MCF 10A (cell line): Measurements from ENCODE around the gene SEC63. TPM values are rescaled to one million over a fixed set of nuclear protein-coding genes. Genes with fewer than 3 reads are reported as not detected.

Experiments
- BruUV-seq: library from RNA; stranded (reverse); fragments of 400-500 nt; replicated peaks from 2 replicates; lab custom pipeline; 2021; lab: Mats Ljungman, UMichigan
- CTCF ChIA-PET: fragments of 300-600 bp; sonication (Branson Sonifier 250); formaldehyde crosslinking; extraction: SDS; loops from one replicate; lab custom pipeline; 2021; ENCODE audit warnings: antibody characterized with exemption, inconsistent platforms; lab: Yijun Ruan, JAX
- POLR2A ChIA-PET: fragments of 300-600, 350-650 bp; sonication (Branson Sonifier 250); formaldehyde crosslinking; extraction: SDS; loops from one replicate; lab custom pipeline; 2020; ENCODE audit warnings: antibody characterized with exemption, inconsistent platforms; lab: Yijun Ruan, JAX
- DNase-seq: peaks from one replicate; pipeline ENCODE4 v3.0.0-alpha.2; 2018; ENCODE audit not compliant: unreplicated experiment
- H3K27ac Mint-ChIP-seq: one replicate; pipeline ENCODE4 v1.8.0; 2022; ENCODE audit warnings: mild to moderate bottlenecking, low read depth, mixed read lengths; ENCODE audit not compliant: unreplicated experiment
- H3K27me3 Mint-ChIP-seq: one replicate; pipeline ENCODE4 v1.8.0; 2022; ENCODE audit warnings: mixed read lengths; ENCODE audit not compliant: insufficient read depth, unreplicated experiment
- H3K36me3 Mint-ChIP-seq: one replicate; pipeline ENCODE4 v1.8.0; 2022; ENCODE audit warnings: mild to moderate bottlenecking, moderate library complexity, mixed read lengths; ENCODE audit not compliant: insufficient read depth, unreplicated experiment
- H3K4me1 Mint-ChIP-seq: one replicate; pipeline ENCODE4 v1.8.0; 2022; ENCODE audit warnings: mixed read lengths; ENCODE audit not compliant: insufficient read depth, unreplicated experiment
- H3K4me3 Mint-ChIP-seq: one replicate; pipeline ENCODE4 v1.8.0; 2022; ENCODE audit warnings: mild to moderate bottlenecking, moderate library complexity, mixed read lengths; ENCODE audit not compliant: unreplicated experiment
- H3K9me3 Mint-ChIP-seq: one replicate; pipeline ENCODE4 v1.8.0; 2022; ENCODE audit warnings: mixed read lengths; ENCODE audit not compliant: unreplicated experiment
- CTCF ChIP-seq: fragments of 200-600 bp; IDR thresholded peaks from one replicate; pipeline ENCODE4 v1.8.0; 2022; ENCODE audit warnings: antibody characterized with exemption, mild to moderate bottlenecking; ENCODE audit not compliant: unreplicated experiment
- intact Hi-C: fragments of 100-400 bp; cut with micrococcal nuclease; formaldehyde crosslinking; loops from 2 replicates; pipeline ENCODE4 v1.14.1; 2022
- total RNA-seq: library from RNA; stranded (reverse); gene quantifications from 2 replicates; pipeline ENCODE4 v1.2.3, GENCODE V29; 2022

The SEC63 gene
- total RNA-seq, 1 experiment from 2014 or later, result 204 TPM

- Mint-ChIP-seq H3K27ac (no peak overlapping the region), H3K4me1 (no peaks in the 10 kb centered on the region), H3K27me3 (no peaks in the 10 kb centered on the region), H3K9me3 (no peaks in the 10 kb centered on the region), H3K4me3 (no peak overlapping the region), H3K36me3 (no peaks in the 10 kb centered on the region)
- CTCF ChIA-PET, result interaction anchor here (1.7 kb wide), 1 partner anchor 21 kb away, joined by 6 read pairs; no protein-coding TSS in a partner anchor
- TF ChIP-seq CTCF, result no peak
- BruUV-seq, result no TSS peak
- no peak for DNase-seq
- POLR2A ChIA-PET, result interaction anchor here (0.7 kb wide), 1 partner anchor 119 kb away, joined by 3 read pairs; no protein-coding TSS in a partner anchor
- intact Hi-C loops, result no loop called here
These were observed 130.5 kb downstream of the SEC63 start for GRCh38 chr6:107827541-107827940.

- POLR2A ChIA-PET, result interaction anchor here (0.6 to 0.8 kb wide), 2 partner anchors 19 to 43 kb away, joined by 3 read pairs; no protein-coding TSS in a partner anchor
- Mint-ChIP-seq H3K4me3 (no peak overlapping the region), H3K27me3 (no peaks in the 10 kb centered on the region), H3K27ac (no peak overlapping the region), H3K36me3 (no peaks in the 10 kb centered on the region), H3K4me1 (peaks cover 32% of the 10 kb centered on the region), H3K9me3 (no peaks in the 10 kb centered on the region)
- no peak for TF ChIP-seq CTCF
- no TSS peak for BruUV-seq
- CTCF ChIA-PET, result interaction anchor here (0.7 to 5.3 kb wide), 2 partner anchors 25 to 475 kb away, joined by 4 to 32 read pairs; no protein-coding TSS in a partner anchor
- intact Hi-C loops, result no loop called here
- DNase-seq, result no peak
These were observed 134.9 kb downstream of the SEC63 start for GRCh38 chr6:107823047-107823557.

- Mint-ChIP-seq H3K36me3 (no peaks in the 10 kb centered on the region), H3K4me3 (no peak overlapping the region), H3K27ac (no peak overlapping the region), H3K4me1 (peaks cover 32% of the 10 kb centered on the region), H3K27me3 (no peaks in the 10 kb centered on the region), H3K9me3 (no peaks in the 10 kb centered on the region)
- intact Hi-C loops, result no loop called here
- TF ChIP-seq CTCF, result no peak
- ChIA-PET CTCF (interaction anchor here (0.7 to 5.3 kb wide), 2 partner anchors 25 to 475 kb away, joined by 4 to 32 read pairs; no protein-coding TSS in a partner anchor), POLR2A (interaction anchor here (0.5 to 0.8 kb wide), 4 partner anchors 18 to 1483 kb away, joined by 3 to 4 read pairs (median 3); no protein-coding TSS in a partner anchor)
- no TSS peak for BruUV-seq
- no peak for DNase-seq
These were observed 135.6 kb downstream of the SEC63 start for GRCh38 chr6:107822176-107823046.

GRCh38 chr6:107821591-107821990, 136.4 kb downstream of the SEC63 start:
- intact Hi-C loops, result no loop called here
- TF ChIP-seq CTCF, result no peak
- ChIA-PET POLR2A (interaction anchor here (1.0 to 2.5 kb wide), 5 partner anchors 10 to 71 kb away, joined by 3 to 6 read pairs (median 4); no protein-coding TSS in a partner anchor), CTCF (interaction anchor here (5.3 kb wide), 1 partner anchor 26 kb away, joined by 32 read pairs; no protein-coding TSS in a partner anchor)
- Mint-ChIP-seq H3K27ac (no peak overlapping the region), H3K27me3 (no peaks in the 10 kb centered on the region), H3K4me1 (peaks cover 32% of the 10 kb centered on the region), H3K36me3 (no peaks in the 10 kb centered on the region), H3K4me3 (peak overlapping the region; percentile 69), H3K9me3 (no peaks in the 10 kb centered on the region)
- no TSS peak for BruUV-seq
- no peak for DNase-seq
